HepG2 (cell line): ENCODE measurements around the gene SERPINF2. TPM values are rescaled to one million over a fixed set of nuclear protein-coding genes. Genes with fewer than 3 reads are reported as not detected.
A peak's percentile ranks its signal among the peaks of the same experiment; 100 is the strongest.

Experiments used
- FOSL1 ChIP-seq: sonication (generic); formaldehyde crosslinking; IDR thresholded peaks from 2 replicates; pipeline ENCODE4 v1.9.0; 2021; ENCODE audit warnings: missing genetic modification reagents, borderline replicate concordance
- HDAC6 ChIP-seq: fragments of 200-600 bp; sonication (generic); IDR thresholded peaks from 2 replicates; pipeline ENCODE4 v1.7.0; 2017; ENCODE audit warnings: mild to moderate bottlenecking, antibody characterized with exemption, low read length, low read depth
- KMT2B ChIP-seq: IDR thresholded peaks from 2 replicates; pipeline ENCODE4 v1.6.1; 2016; ENCODE audit warnings: missing genetic modification reagents, missing compliant biosample characterization
- NR2F2 ChIP-seq: IDR thresholded peaks from 2 replicates; pipeline ENCODE4 v1.6.1; 2012; ENCODE audit warnings: low read depth, inconsistent platforms, borderline replicate concordance
- NR2F6 ChIP-seq, 2 experiments: IDR thresholded peaks; 2 replicates each; pipeline ENCODE4 v1.6.1; 2016; ENCODE audit warnings: antibody characterized with exemption in 1 of 2, mild to moderate bottlenecking in 1 of 2
- RORA ChIP-seq: sonication (generic); formaldehyde crosslinking; IDR thresholded peaks from 2 replicates; pipeline ENCODE4 v1.5.0; 2020; ENCODE audit warnings: mild to moderate bottlenecking, missing genetic modification reagents, moderate library complexity
- TOE1 ChIP-seq: sonication (generic); formaldehyde crosslinking; IDR thresholded peaks from 2 replicates; pipeline ENCODE4 v1.4.0; 2020; ENCODE audit warnings: mild to moderate bottlenecking, missing genetic modification reagents
- ZBTB39 ChIP-seq: sonication (generic); formaldehyde crosslinking; IDR thresholded peaks from 2 replicates; pipeline ENCODE4 v1.5.0; 2020; ENCODE audit warnings: missing genetic modification reagents
- ZFP36L1 ChIP-seq: sonication (generic); formaldehyde crosslinking; IDR thresholded peaks from 2 replicates; pipeline ENCODE4 v1.8.0; 2022; ENCODE audit warnings: mild to moderate bottlenecking, missing genetic modification reagents, moderate library complexity
- ZFP37 ChIP-seq: sonication (generic); formaldehyde crosslinking; IDR thresholded peaks from 2 replicates; pipeline ENCODE4 v1.4.0; 2020; ENCODE audit warnings: missing genetic modification reagents, borderline replicate concordance
- ZMYM2 ChIP-seq: sonication (generic); formaldehyde crosslinking; IDR thresholded peaks from 2 replicates; pipeline ENCODE4 v1.8.0; 2022; ENCODE audit warnings: mild to moderate bottlenecking, missing genetic modification reagents
- ZNF263 ChIP-seq: sonication (generic); formaldehyde crosslinking; IDR thresholded peaks from 2 replicates; pipeline ENCODE4 v1.4.0; 2020; ENCODE audit warnings: missing genetic modification reagents
- ZNF484 ChIP-seq: sonication (generic); formaldehyde crosslinking; IDR thresholded peaks from 2 replicates; pipeline ENCODE4 v1.5.1; 2020; ENCODE audit warnings: mild to moderate bottlenecking, low read depth, missing genetic modification reagents, borderline replicate concordance
- ZNF558 ChIP-seq: sonication (generic); formaldehyde crosslinking; IDR thresholded peaks from 2 replicates; pipeline ENCODE4 v1.9.0; 2022; ENCODE audit warnings: mild to moderate bottlenecking, missing genetic modification reagents, borderline replicate concordance
- ZNF660 ChIP-seq: sonication (generic); formaldehyde crosslinking; IDR thresholded peaks from 2 replicates; pipeline ENCODE4 v1.5.1; 2020; ENCODE audit warnings: mild to moderate bottlenecking, low read depth, missing genetic modification reagents, borderline replicate concordance
- ZSCAN12 ChIP-seq: sonication (generic); formaldehyde crosslinking; IDR thresholded peaks from 2 replicates; pipeline ENCODE4 v1.9.0; 2021; ENCODE audit warnings: mild to moderate bottlenecking, missing genetic modification reagents
- ZSCAN20 ChIP-seq: sonication (generic); formaldehyde crosslinking; IDR thresholded peaks from 2 replicates; pipeline ENCODE4 v1.4.0; 2020; ENCODE audit warnings: missing genetic modification reagents, mild to moderate bottlenecking, borderline replicate concordance
- ZSCAN22 ChIP-seq: sonication (generic); formaldehyde crosslinking; IDR thresholded peaks from 2 replicates; pipeline ENCODE4 v1.4.0; 2020; ENCODE audit warnings: mild to moderate bottlenecking, missing genetic modification reagents
- ZSCAN31 ChIP-seq: sonication (generic); formaldehyde crosslinking; IDR thresholded peaks from 2 replicates; pipeline ENCODE4 v1.5.0; 2020; ENCODE audit warnings: low read depth, mild to moderate bottlenecking, missing genetic modification reagents
- ZSCAN9 ChIP-seq: IDR thresholded peaks from 2 replicates; pipeline ENCODE4 v1.6.1; 2016; ENCODE audit warnings: borderline replicate concordance
- polyA plus RNA-seq, 8 experiments: library from polyadenylated mRNA; depleted of rRNA in 3 of 8; stranded (reverse) in 7 of 8; unstranded in 1 of 8; fragments of >200 nt; fragmentation: Illumina TruSeq in 4 of 8; extraction: Trizol in 4 of 8; gene quantifications; 2 replicates each; pipeline versions ENCODE4 v1.2.1 to v1.2.3, GENCODE V29; 2011 to 2016; ENCODE audit warnings: low read depth in 4 of 8, missing spikeins in 1 of 8, mixed read lengths in 1 of 8; ENCODE audit not compliant: insufficient read depth in 1 of 8
- total RNA-seq, 5 experiments: library from RNA; depleted of rRNA; stranded (reverse); fragments of >200 nt; fragmentation: Illumina TruSeq; extraction: Trizol; gene quantifications; 2 replicates each; pipeline ENCODE4 v1.2.3, GENCODE V29; 2016; ENCODE audit warnings: low read depth in 1 of 5
- TF ChIP-seq, protein P1 (sequence below): sonication (generic); formaldehyde crosslinking; IDR thresholded peaks from 2 replicates; pipeline ENCODE4 v1.5.0; 2020; ENCODE audit warnings: missing genetic modification reagents, mild to moderate bottlenecking, borderline replicate concordance
- TF ChIP-seq, protein P2 (sequence below): sonication (generic); formaldehyde crosslinking; IDR thresholded peaks from 2 replicates; pipeline ENCODE4 v1.8.0; 2023; ENCODE audit warnings: mild to moderate bottlenecking, missing genetic modification reagents
- TF ChIP-seq, protein P3 (sequence below): sonication (generic); formaldehyde crosslinking; IDR thresholded peaks from 2 replicates; pipeline ENCODE4 v1.4.0; 2020; ENCODE audit warnings: mild to moderate bottlenecking, missing genetic modification reagents

Gene SERPINF2
- total and polyA plus RNA-seq, 2 of the 13 experiments (the other 11 are each of a cell fraction or from before 2014, with no cell fraction given) = 309 to 548 TPM

DNA sequence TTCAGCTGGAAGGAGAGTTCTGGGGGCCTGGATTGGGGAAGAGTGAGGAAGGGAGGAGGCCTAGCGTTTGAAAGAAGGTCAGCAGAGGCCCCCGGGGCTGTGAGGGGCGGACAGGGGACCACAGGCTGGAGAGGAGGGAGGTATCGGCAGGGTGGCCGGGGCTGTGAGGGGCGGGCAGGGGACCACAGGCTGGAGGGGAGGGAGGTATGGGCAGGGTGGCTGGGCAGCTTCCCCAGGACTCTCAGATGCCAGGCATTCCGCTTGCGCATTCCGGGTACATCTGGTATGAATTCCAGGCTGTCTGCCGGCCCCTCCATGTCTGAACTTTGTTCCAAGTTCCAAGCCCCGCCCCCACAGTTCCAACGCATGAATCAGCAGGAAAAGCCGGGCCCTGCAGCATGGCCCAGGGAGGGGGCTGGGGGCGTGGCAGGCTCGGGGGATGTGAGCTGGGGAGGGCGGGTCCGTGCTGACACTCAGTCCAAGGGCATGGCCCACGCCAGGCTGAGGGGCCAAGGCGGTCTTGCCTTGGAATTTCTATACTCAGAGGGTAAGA, 28.2 kb upstream of the SERPINF2 start (continued):
- TF ChIP-seq HDAC6 (no peak), ZNF484 (CRISPR knock-in tag) (no peak), ZFP36L1 (CRISPR knock-in tag) (no peak), ZSCAN20 (CRISPR knock-in tag) (no peak), ZBTB39 (CRISPR knock-in tag) (no peak), FOSL1 (CRISPR knock-in tag) (no peak; the same call in 1 of the 2 replicates), ZSCAN31 (CRISPR knock-in tag) (no peak), ZNF558 (CRISPR knock-in tag) (no peak), NR2F2 (peak; percentile 64; the same call in 1 of the 2 replicates), ZNF263 (no peak), TOE1 (no peak), ZSCAN12 (CRISPR knock-in tag) (no peak), ZSCAN9 (CRISPR knock-in tag) (no peak; the same call in 1 of the 2 replicates), ZSCAN22 (no peak), RORA (no peak), ZFP37 (CRISPR knock-in tag) (no peak), ZNF660 (CRISPR knock-in tag) (no peak), NR2F6 (IDR thresholded peaks at IDR 0.05) (peak; percentile 65), NR2F6 (CRISPR knock-in tag; IDR thresholded peaks at IDR 0.05) (peak; percentile 67; the same call in 1 of the 2 replicates), ZMYM2 (no peak), KMT2B (CRISPR knock-in tag) (no peak; the same call in 1 of the 2 replicates)
- TF ChIP-seq, protein P1, sequence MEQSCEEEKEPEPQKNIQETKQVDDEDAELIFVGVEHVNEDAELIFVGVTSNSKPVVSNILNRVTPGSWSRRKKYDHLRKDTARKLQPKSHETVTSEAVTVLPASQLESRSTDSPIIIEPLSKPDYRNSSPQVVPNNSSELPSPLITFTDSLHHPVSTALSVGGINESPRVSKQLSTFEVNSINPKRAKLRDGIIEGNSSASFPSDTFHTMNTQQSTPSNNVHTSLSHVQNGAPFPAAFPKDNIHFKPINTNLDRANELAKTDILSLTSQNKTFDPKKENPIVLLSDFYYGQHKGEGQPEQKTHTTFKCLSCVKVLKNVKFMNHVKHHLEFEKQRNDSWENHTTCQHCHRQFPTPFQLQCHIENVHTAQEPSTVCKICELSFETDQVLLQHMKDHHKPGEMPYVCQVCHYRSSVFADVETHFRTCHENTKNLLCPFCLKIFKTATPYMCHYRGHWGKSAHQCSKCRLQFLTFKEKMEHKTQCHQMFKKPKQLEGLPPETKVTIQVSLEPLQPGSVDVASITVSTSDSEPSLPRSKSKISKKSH (CRISPR knock-in tag) = no peak
- TF ChIP-seq, protein P2, sequence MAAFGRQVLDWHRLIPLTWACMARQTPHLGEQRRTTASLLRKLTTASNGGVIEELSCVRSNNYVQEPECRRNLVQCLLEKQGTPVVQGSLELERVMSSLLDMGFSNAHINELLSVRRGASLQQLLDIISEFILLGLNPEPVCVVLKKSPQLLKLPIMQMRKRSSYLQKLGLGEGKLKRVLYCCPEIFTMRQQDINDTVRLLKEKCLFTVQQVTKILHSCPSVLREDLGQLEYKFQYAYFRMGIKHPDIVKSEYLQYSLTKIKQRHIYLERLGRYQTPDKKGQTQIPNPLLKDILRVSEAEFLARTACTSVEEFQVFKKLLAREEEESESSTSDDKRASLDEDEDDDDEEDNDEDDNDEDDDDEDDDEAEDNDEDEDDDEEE (CRISPR knock-in tag) = no peak
- TF ChIP-seq, protein P3, sequence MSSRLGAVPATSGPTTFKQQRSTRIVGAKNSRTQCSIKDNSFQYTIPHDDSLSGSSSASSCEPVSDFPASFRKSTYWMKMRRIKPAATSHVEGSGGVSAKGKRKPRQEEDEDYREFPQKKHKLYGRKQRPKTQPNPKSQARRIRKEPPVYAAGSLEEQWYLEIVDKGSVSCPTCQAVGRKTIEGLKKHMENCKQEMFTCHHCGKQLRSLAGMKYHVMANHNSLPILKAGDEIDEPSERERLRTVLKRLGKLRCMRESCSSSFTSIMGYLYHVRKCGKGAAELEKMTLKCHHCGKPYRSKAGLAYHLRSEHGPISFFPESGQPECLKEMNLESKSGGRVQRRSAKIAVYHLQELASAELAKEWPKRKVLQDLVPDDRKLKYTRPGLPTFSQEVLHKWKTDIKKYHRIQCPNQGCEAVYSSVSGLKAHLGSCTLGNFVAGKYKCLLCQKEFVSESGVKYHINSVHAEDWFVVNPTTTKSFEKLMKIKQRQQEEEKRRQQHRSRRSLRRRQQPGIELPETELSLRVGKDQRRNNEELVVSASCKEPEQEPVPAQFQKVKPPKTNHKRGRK (CRISPR knock-in tag) = no peak
